Neural cell (in vitro differentiated cells): ENCODE measurements around the gene PLCB4. TPM values are rescaled to one million over a fixed set of nuclear protein-coding genes. Genes with fewer than 3 reads are reported as not detected.

Experiments used
- H2AFZ ChIP-seq: fragments of 200-600, 300-800 bp; sonication (generic), shearing (Covaris generic); 2 replicates; pipeline ENCODE4 v1.6.0; 2014; ENCODE audit warnings: low read depth, mild to moderate bottlenecking, antibody characterized with exemption, low read length, moderate library complexity
- H3F3A ChIP-seq: fragments of 200-600 bp; shearing (Covaris generic); 2 replicates; pipeline ENCODE4 v1.6.1; 2016; ENCODE audit warnings: mild to moderate bottlenecking, moderate library complexity, mixed read lengths, antibody characterized with exemption, low read length; ENCODE audit not compliant: insufficient read depth, poor library complexity, severe bottlenecking
- H3K27ac ChIP-seq: fragments of 200-600, 300-800 bp; sonication (generic), shearing (Covaris generic); 2 replicates; pipeline ENCODE4 v1.5.1; 2014; ENCODE audit warnings: mild to moderate bottlenecking, low read length, moderate library complexity
- H3K27me3 ChIP-seq: fragments of 300-800, 200-600 bp; sonication (generic), shearing (Covaris generic); 2 replicates; pipeline ENCODE4 v1.6.0; 2014; ENCODE audit warnings: mild to moderate bottlenecking, low read depth, low read length, moderate library complexity; ENCODE audit not compliant: insufficient read depth
- H3K36me3 ChIP-seq: fragments of 300-800, 200-600 bp; sonication (generic), shearing (Covaris generic); 2 replicates; pipeline ENCODE4 v1.5.1; 2014; ENCODE audit warnings: mild to moderate bottlenecking, antibody characterized with exemption, low read length, moderate library complexity; ENCODE audit not compliant: insufficient read depth
- H3K4me2 ChIP-seq: fragments of 300-800, 200-600 bp; sonication (generic), shearing (Covaris generic); 2 replicates; pipeline ENCODE4 v1.6.0; 2014; ENCODE audit warnings: mild to moderate bottlenecking, low read length
- H3K4me3 ChIP-seq: fragments of 300-800, 200-600 bp; sonication (generic), shearing (Covaris generic); 2 replicates; pipeline ENCODE4 v1.5.1; 2014; ENCODE audit warnings: mild to moderate bottlenecking, low read length, moderate library complexity
- H3K79me2 ChIP-seq: fragments of 200-600 bp; shearing (Covaris generic); replicated peaks from 2 replicates; pipeline ENCODE4 v1.6.0; 2014; ENCODE audit warnings: mild to moderate bottlenecking, low read length, moderate library complexity; ENCODE audit not compliant: insufficient read depth
- H3K9ac ChIP-seq: fragments of 300-800, 200-600 bp; sonication (generic), shearing (Covaris generic); 2 replicates; pipeline ENCODE4 v1.6.1; 2016; ENCODE audit warnings: mild to moderate bottlenecking, low read length, mixed read lengths
- H3K9me2 ChIP-seq: fragments of 200-600 bp; shearing (Covaris generic); 2 replicates; pipeline ENCODE4 v1.6.1; 2016; ENCODE audit warnings: mild to moderate bottlenecking, low read length, mixed read lengths; ENCODE audit not compliant: insufficient read depth
- H3K9me3 ChIP-seq: fragments of 200-600, 300-800 bp; sonication (generic), shearing (Covaris generic); 2 replicates; pipeline ENCODE4 v1.6.1; 2016; ENCODE audit warnings: mild to moderate bottlenecking, mixed run types, low read length, moderate library complexity, mixed read lengths
- H4K20me1 ChIP-seq: fragments of 200-600 bp; shearing (Covaris generic); 2 replicates; pipeline ENCODE4 v1.6.1; 2016; ENCODE audit warnings: mild to moderate bottlenecking, mixed run types; ENCODE audit not compliant: insufficient read depth
- EP300 ChIP-seq: fragments of 450-650 bp; conservative IDR thresholded peaks from 2 replicates; pipeline ENCODE4 v1.6.1; 2014; ENCODE audit warnings: antibody characterized with exemption, mild to moderate bottlenecking, moderate library complexity; ENCODE audit not compliant: poor library complexity, severe bottlenecking
- EZH2 ChIP-seq: fragments of 200-600, 300-800 bp; shearing (Covaris generic), sonication (generic); IDR thresholded peaks from 2 replicates; pipeline ENCODE4 v1.6.1; 2014; ENCODE audit warnings: antibody characterized with exemption, low read length, borderline replicate concordance, mild to moderate bottlenecking; ENCODE audit not compliant: insufficient read depth, poor library complexity, severe bottlenecking
- MXI1 ChIP-seq: fragments of 450-650 bp; conservative IDR thresholded peaks from 2 replicates; pipeline ENCODE4 v1.6.1; 2014; ENCODE audit warnings: antibody characterized with exemption, mild to moderate bottlenecking; ENCODE audit not compliant: poor library complexity, severe bottlenecking
- POLR2AphosphoS5 ChIP-seq: IDR thresholded peaks from 2 replicates; pipeline ENCODE4 v1.6.1; 2012
- RAD21 ChIP-seq: fragments of 450-650 bp; conservative IDR thresholded peaks from 2 replicates; pipeline ENCODE4 v1.6.1; 2014; ENCODE audit warnings: antibody characterized with exemption, mild to moderate bottlenecking, moderate library complexity
- REST ChIP-seq: IDR thresholded peaks from 2 replicates; pipeline ENCODE4 v1.6.1; 2012; ENCODE audit warnings: borderline replicate concordance
- SMC3 ChIP-seq: fragments of 450-650 bp; conservative IDR thresholded peaks from 2 replicates; pipeline ENCODE4 v1.6.1; 2014; ENCODE audit warnings: antibody characterized with exemption, mild to moderate bottlenecking, moderate library complexity; ENCODE audit not compliant: poor library complexity
- TAF1 ChIP-seq: IDR thresholded peaks from 2 replicates; pipeline ENCODE4 v1.6.1; 2012; ENCODE audit warnings: low read depth
- polyA plus RNA-seq: library from polyadenylated mRNA; depleted of rRNA; stranded (reverse); fragments of >200 nt; gene quantifications from 2 replicates; pipeline ENCODE4 v1.2.3, GENCODE V29; 2014
- TF ChIP-seq, protein P1 (sequence below): fragments of 450-650 bp; IDR thresholded peaks from 2 replicates; pipeline ENCODE4 v1.5.1; 2014; ENCODE audit warnings: antibody characterized with exemption, mild to moderate bottlenecking, moderate library complexity; ENCODE audit not compliant: poor library complexity, severe bottlenecking

The PLCB4 gene
- polyA plus RNA-seq, 1 donor from 2014 or later: 13.1 TPM

GRCh38 chr20:9022376-9022775 is 46.5 kb upstream of the PLCB4 start:
- no peaks in the 10 kb centered on the region for H3F3A ChIP-seq
- H2AFZ ChIP-seq: no peak overlapping the region
- no peak overlapping the region for H3K4me2 ChIP-seq
- no peak overlapping the region for H3K9ac ChIP-seq
- TF ChIP-seq MXI1: no peak
- TF ChIP-seq SMC3: no peak
- no peak for TF ChIP-seq TAF1
- TF ChIP-seq REST: no peak
- no peak for TF ChIP-seq EZH2
- no peak for TF ChIP-seq EP300
- TF ChIP-seq POLR2AphosphoS5: no peak
- TF ChIP-seq RAD21: no peak
- TF ChIP-seq, protein P1, sequence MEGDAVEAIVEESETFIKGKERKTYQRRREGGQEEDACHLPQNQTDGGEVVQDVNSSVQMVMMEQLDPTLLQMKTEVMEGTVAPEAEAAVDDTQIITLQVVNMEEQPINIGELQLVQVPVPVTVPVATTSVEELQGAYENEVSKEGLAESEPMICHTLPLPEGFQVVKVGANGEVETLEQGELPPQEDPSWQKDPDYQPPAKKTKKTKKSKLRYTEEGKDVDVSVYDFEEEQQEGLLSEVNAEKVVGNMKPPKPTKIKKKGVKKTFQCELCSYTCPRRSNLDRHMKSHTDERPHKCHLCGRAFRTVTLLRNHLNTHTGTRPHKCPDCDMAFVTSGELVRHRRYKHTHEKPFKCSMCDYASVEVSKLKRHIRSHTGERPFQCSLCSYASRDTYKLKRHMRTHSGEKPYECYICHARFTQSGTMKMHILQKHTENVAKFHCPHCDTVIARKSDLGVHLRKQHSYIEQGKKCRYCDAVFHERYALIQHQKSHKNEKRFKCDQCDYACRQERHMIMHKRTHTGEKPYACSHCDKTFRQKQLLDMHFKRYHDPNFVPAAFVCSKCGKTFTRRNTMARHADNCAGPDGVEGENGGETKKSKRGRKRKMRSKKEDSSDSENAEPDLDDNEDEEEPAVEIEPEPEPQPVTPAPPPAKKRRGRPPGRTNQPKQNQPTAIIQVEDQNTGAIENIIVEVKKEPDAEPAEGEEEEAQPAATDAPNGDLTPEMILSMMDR: no peak
- H3K36me3 ChIP-seq: no peaks in the 10 kb centered on the region
- no peaks in the 10 kb centered on the region for H3K79me2 ChIP-seq
- no peaks in the 10 kb centered on the region for H3K27me3 ChIP-seq
- no peaks in the 10 kb centered on the region for H3K9me2 ChIP-seq
- no peaks in the 10 kb centered on the region for H4K20me1 ChIP-seq
- H3K9me3 ChIP-seq: no peaks in the 10 kb centered on the region
- H3K27ac ChIP-seq: no peak overlapping the region
- no peak overlapping the region for H3K4me3 ChIP-seq

- Histone ChIP-seq H4K20me1 (no peaks in the 10 kb centered on the region), H2AFZ (no peak overlapping the region), H3K27me3 (no peaks in the 10 kb centered on the region), H3K4me2 (no peak overlapping the region), H3K36me3 (no peaks in the 10 kb centered on the region), H3K9me3 (no peaks in the 10 kb centered on the region), H3K9ac (no peak overlapping the region), H3K9me2 (no peaks in the 10 kb centered on the region), H3F3A (no peaks in the 10 kb centered on the region), H3K4me3 (no peak overlapping the region), H3K27ac (no peak overlapping the region), H3K79me2 (no peaks in the 10 kb centered on the region)
- TF ChIP-seq MXI1: no peak
- TF ChIP-seq RAD21: no peak
- no peak for TF ChIP-seq REST
- TF ChIP-seq, protein P1: no peak
- no peak for TF ChIP-seq EZH2
- TF ChIP-seq EP300: no peak
- no peak for TF ChIP-seq TAF1
Observed at GRCh38 chr20:9024606-9025005, 44.3 kb upstream of the PLCB4 start.
